HG03064 (cell line): ENCODE results near the gene IER2.

ENCODE experiments used
- ATAC-seq: cut with Tn5 transposase; IDR thresholded peaks from one replicate; pipeline ENCODE4 v1.9.1; 2021; ENCODE audit warnings: low read depth; ENCODE audit not compliant: unreplicated experiment

Gene IER2

GRCh38 chr19:13118424-13119193, 31.6 kb upstream of the IER2 start:
- ATAC-seq = no peak

- ATAC-seq = no peak
Observed at GRCh38 chr19:13119627-13120026, 30.6 kb upstream of the IER2 start.

GRCh38 chr19:13120031-13120430, 30.2 kb upstream of the IER2 start:
- no peak for ATAC-seq

GRCh38 chr19:13120817-13121216, 29.4 kb upstream of the IER2 start:
- ATAC-seq = no peak

- no peak for ATAC-seq
Observed at GRCh38 chr19:13121551-13122274, 28.5 kb upstream of the IER2 start.

GRCh38 chr19:13122275-13122878, 27.8 kb upstream of the IER2 start:
- no peak for ATAC-seq

- ATAC-seq = no peak
Observed at GRCh38 chr19:13122980-13123957, 26.9 kb upstream of the IER2 start.

GRCh38 chr19:13127051-13127450, 23.2 kb upstream of the IER2 start:
- no peak for ATAC-seq

GRCh38 chr19:13127811-13128575, 22.2 kb upstream of the IER2 start:
- ATAC-seq = no peak

- ATAC-seq = no peak
Observed at GRCh38 chr19:13128583-13128982, 21.6 kb upstream of the IER2 start.

- no peak for ATAC-seq
Observed at GRCh38 chr19:13129384-13129783, 20.8 kb upstream of the IER2 start.

- no peak for ATAC-seq
Observed at GRCh38 chr19:13130886-13131490, 19.2 kb upstream of the IER2 start.

- no peak for ATAC-seq
Observed at GRCh38 chr19:13132471-13133180, 17.6 kb upstream of the IER2 start.

GRCh38 chr19:13133241-13133870, 16.9 kb upstream of the IER2 start:
- ATAC-seq = no peak

- no peak for ATAC-seq
Observed at GRCh38 chr19:13134626-13135025, 15.6 kb upstream of the IER2 start.

GRCh38 chr19:13135068-13136062, 14.8 kb upstream of the IER2 start:
- ATAC-seq = no peak

GRCh38 chr19:13137290-13137794, 12.9 kb upstream of the IER2 start:
- ATAC-seq = no peak
